Activated T-helper 17 cell treated with anti-CD3 and anti-CD28 coated beads, Interleukin-2, amount 50 U/mL, for 72 hours (primary cell): Measurements from ENCODE around the gene MYO7A. TPM values are rescaled to one million over a fixed set of nuclear protein-coding genes. Genes with fewer than 3 reads are reported as not detected.

Source experiments
- ATAC-seq: fragments of 150-1000 bp; cut with Tn5 transposase; replicated peaks from 2 replicates; pipeline ENCODE4 v1.10.0; 2021; ENCODE audit warnings: mild to moderate bottlenecking, moderate library complexity
- H3K27ac Mint-ChIP-seq: one replicate; pipeline ENCODE4 v1.8.0; 2022; ENCODE audit warnings: mixed read lengths
- H3K27me3 Mint-ChIP-seq: one replicate; pipeline ENCODE4 v1.8.0; 2022; ENCODE audit warnings: mixed read lengths
- H3K36me3 Mint-ChIP-seq: one replicate; pipeline ENCODE4 v1.8.0; 2022; ENCODE audit warnings: low read depth, mild to moderate bottlenecking, mixed read lengths
- H3K4me1 Mint-ChIP-seq: one replicate; pipeline ENCODE4 v1.8.0; 2022; ENCODE audit warnings: mixed read lengths
- H3K4me3 Mint-ChIP-seq: one replicate; pipeline ENCODE4 v1.8.0; 2022; ENCODE audit warnings: mild to moderate bottlenecking, mixed read lengths
- H3K9me3 Mint-ChIP-seq: one replicate; pipeline ENCODE4 v1.8.0; 2022; ENCODE audit warnings: mixed read lengths
- total RNA-seq, 2 donors: library from RNA; stranded (reverse); gene quantifications; one replicate each; pipeline ENCODE4 v1.2.3, GENCODE V29; 2022

MYO7A gene
- total RNA-seq, 2 donors from 2014 or later: 0.95 to 4.0 TPM

DNA sequence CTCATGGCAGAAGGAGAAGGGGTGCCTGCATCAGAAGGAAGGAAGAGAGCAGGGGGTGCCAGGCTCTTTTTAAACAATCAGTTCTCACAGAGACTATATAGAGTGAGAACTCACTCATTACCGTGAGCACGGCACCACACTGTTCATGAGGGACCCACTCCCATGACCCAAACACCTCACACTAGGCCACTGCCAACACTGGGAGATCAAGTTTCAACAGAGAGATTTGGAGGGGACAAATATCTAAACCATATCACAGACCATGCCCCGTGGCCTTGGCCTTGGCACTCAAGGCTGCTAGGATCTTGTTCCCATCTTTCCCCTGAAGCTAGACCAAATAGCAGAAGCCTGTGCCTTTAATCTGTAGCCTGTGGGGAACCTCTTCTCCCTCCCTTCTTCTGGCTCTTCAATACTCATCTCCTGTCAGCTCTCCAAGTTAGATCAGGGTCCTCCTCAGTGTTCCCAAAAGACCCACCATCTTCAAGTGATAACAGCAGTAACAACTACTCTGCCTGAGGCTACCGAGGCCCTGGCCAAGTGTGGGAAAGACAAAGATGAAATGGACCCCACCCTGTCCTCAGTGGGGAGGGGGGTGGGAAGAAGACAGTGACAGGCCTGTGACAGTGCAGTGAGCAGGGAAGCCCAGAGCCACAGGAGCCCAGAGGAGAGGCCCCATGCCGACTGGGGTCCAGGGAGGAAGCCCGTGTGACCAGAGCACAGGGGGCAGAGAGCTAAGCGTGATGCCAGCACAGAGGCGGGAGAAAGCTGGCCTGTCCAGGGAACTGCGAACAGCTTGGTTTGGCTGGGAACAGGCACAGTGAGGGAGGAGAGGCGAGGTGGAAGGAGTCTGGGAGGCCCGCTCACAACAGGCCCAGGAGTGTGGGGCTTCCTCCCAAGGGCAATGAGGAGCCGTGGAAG lies 72.6 kb downstream of the MYO7A start:
- Mint-ChIP-seq H3K36me3 (no peaks in the 10 kb centered on the region), H3K27me3 (no peaks in the 10 kb centered on the region), H3K27ac (peak overlapping the region; percentile 62), H3K4me1 (no peaks in the 10 kb centered on the region), H3K9me3 (no peaks in the 10 kb centered on the region), H3K4me3 (no peak overlapping the region)
- ATAC-seq: no peak

DNA sequence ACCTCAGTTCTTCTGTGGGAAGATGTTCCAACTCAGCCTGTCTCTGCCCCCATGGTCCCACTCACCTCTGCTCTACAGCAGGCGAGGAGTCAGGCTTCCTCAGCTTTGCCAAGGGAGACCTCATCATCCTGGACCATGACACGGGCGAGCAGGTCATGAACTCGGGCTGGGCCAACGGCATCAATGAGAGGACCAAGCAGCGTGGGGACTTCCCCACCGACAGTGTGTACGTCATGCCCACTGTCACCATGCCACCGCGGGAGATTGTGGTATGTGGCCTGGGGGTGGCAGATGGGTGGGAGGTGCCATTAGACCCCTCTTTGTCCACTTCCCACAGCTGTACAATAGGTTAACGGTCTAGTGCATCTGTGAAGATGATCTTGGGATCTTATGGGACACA lies 73.3 kb downstream of the MYO7A start:
- Mint-ChIP-seq H3K4me3 (no peak overlapping the region), H3K27me3 (no peaks in the 10 kb centered on the region), H3K36me3 (no peaks in the 10 kb centered on the region), H3K4me1 (no peaks in the 10 kb centered on the region), H3K9me3 (no peaks in the 10 kb centered on the region), H3K27ac (peak overlapping the region; percentile 62)
- ATAC-seq: no peak

DNA sequence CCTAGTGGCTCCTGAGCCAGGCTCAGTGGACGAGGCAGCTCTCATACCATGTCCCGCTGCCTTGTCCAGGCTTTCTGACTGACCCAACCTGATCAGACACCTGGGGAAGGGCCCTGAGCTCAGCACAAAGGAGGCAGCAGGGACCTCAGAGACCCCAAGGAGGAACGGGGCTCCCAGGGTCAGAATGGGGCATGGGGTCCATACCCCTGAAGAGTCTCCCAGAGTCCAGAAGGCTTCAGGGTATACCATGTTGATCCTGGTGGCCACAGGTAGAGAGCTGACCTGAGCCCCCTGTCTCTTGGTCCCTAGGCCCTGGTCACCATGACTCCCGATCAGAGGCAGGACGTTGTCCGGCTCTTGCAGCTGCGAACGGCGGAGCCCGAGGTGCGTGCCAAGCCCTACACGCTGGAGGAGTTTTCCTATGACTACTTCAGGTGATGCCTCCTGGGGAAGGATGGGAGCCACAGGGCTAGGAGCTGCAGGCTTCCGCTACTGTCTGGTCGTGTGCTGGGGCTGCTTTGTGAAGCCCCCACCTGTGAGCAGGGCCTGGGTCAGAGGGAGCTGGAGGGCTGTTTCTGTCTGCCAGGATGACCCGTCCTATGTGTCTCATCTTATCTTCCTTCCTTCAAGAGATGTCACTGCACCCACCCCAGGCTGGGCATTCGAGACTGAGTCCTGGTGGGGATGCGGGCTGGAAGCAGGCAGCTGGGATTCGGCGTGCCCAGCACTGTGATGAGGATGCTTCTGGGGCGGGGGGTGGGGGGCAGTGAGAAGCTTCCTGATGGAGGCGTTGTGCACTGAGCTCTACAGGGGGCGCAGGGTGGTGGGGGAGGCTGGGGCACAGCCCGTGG lies 74.2 kb downstream of the MYO7A start:
- H3K9me3 Mint-ChIP-seq: no peaks in the 10 kb centered on the region

DNA sequence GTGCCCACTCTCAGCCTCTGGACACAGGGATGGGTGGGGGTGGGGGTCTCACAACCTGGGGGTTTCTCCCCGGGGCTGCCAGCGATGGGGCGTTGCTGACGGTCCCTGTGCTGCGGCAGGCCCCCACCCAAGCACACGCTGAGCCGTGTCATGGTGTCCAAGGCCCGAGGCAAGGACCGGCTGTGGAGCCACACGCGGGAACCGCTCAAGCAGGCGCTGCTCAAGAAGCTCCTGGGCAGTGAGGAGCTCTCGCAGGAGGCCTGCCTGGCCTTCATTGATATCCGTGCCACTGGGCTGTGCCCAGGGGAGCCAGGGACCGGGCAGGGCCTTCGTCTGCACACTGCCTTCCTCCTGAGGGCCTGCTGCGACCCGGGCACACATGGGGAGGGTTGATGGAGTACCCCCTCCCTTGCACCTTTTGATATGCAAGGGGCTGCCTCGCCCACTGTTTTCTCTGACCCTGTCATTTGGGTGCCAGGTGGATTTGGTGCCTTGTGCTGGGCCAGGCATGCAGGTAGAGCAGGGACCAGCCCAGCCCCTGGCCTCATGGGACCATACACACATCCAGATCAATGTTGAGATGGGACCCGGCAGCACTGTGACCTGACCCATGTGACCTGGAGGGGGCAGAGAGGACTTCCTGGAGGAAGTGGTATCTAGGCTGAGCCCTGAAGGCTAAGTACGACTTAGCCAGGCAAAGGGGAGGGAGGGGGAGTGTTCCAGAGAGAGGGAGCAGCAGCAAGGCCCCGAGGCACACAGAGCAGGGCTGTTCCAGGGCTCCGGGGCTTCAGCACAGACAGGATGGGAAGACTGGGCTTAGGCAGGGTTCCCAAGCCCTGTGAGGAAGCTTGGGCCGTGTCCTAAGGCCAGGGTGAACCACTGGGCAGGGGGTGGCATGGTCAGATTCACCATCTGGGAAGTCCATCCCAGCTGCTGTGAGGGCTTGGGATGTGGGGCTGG lies 75.2 kb downstream of the MYO7A start:
- no peaks in the 10 kb centered on the region for H3K9me3 Mint-ChIP-seq
- no peaks in the 10 kb centered on the region for H3K36me3 Mint-ChIP-seq
- no peak for ATAC-seq
- H3K27ac Mint-ChIP-seq: no peak overlapping the region
- no peaks in the 10 kb centered on the region for H3K4me1 Mint-ChIP-seq
- H3K27me3 Mint-ChIP-seq: no peaks in the 10 kb centered on the region
- H3K4me3 Mint-ChIP-seq: no peak overlapping the region

More for the DNA sequence above, 74.2 kb downstream of the MYO7A start:
- Mint-ChIP-seq H3K27me3 (no peaks in the 10 kb centered on the region), H3K36me3 (no peaks in the 10 kb centered on the region), H3K4me3 (no peak overlapping the region), H3K27ac (no peak overlapping the region), H3K4me1 (no peaks in the 10 kb centered on the region)
- ATAC-seq: no peak

DNA sequence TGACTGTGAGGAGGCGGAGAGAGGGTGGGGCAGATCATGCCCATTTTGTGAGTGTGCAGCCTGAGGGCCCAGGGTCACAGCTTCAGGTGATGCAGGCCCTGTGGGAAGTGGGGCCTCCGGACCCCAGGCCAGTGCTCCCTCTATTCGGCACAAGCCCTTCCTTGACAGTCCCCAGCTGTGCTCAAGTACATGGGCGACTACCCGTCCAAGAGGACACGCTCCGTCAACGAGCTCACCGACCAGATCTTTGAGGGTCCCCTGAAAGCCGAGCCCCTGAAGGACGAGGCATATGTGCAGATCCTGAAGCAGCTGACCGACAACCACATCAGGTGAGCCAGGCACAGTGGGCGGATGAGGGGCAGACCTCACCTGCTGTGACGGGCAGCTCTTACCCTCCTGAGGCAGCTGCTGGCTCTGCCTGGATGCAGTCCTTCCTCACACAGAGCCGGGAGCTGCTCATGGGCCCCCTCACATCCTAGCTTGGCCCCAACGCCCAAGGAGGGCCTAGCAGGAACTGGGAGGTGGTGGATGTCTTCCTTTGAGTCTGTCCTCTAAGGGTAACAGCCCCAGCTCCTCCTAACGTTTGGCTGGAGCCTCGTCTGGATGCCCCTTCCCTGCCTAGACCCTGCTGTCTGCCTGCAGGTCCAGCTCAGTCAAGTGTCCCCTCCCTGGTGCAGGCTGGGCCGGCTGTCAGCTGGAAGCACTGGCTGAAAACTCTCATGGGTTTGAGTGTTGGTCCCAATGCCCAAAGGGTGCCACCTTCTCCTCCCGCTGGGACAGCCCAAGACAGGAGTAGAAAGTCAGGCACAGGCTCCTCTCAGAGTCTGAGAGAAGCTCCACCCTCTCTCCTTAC lies 76.1 kb downstream of the MYO7A start:
- Mint-ChIP-seq H3K27ac (no peak overlapping the region), H3K36me3 (no peaks in the 10 kb centered on the region), H3K4me3 (no peak overlapping the region), H3K27me3 (no peaks in the 10 kb centered on the region), H3K4me1 (no peaks in the 10 kb centered on the region), H3K9me3 (no peaks in the 10 kb centered on the region)
- ATAC-seq: no peak

DNA sequence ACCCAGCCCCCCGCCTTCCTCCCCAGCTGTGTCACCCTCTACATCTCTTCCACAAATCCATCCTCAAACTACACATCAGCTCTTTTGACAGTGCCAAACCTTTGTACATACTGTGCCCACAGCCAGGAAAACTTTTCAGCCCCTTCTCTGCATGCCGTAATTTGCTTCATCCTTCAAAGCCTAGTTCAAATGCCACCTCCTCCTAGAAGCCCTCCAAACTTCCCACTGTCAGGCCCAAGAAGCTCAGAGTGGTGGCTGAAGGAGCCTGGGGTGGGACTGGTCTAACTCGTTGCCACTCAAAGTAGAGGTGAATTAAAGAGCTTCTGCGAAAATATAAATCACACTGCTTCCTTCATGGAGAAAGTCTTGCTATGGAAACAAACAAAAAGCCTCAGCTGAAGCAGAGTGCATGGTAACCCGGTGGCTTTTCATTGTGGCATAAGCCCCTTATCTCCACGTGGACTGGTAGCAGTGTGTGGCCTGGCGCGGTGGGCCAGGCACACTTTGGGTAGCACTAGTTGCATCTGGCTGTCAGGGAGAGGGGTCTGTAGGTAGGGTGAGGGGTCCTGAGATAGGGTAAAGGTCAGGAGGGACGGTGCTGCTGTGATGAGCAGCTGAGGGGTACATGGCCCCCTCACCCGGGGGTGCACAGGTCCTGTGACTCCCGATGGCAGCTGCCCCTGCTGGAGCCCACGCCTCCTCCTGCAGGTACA lies 76.9 kb downstream of the MYO7A start:
- Mint-ChIP-seq H3K36me3 (no peaks in the 10 kb centered on the region), H3K4me1 (no peaks in the 10 kb centered on the region), H3K4me3 (no peak overlapping the region), H3K9me3 (no peaks in the 10 kb centered on the region), H3K27me3 (no peaks in the 10 kb centered on the region), H3K27ac (no peak overlapping the region)
- ATAC-seq: no peak

DNA sequence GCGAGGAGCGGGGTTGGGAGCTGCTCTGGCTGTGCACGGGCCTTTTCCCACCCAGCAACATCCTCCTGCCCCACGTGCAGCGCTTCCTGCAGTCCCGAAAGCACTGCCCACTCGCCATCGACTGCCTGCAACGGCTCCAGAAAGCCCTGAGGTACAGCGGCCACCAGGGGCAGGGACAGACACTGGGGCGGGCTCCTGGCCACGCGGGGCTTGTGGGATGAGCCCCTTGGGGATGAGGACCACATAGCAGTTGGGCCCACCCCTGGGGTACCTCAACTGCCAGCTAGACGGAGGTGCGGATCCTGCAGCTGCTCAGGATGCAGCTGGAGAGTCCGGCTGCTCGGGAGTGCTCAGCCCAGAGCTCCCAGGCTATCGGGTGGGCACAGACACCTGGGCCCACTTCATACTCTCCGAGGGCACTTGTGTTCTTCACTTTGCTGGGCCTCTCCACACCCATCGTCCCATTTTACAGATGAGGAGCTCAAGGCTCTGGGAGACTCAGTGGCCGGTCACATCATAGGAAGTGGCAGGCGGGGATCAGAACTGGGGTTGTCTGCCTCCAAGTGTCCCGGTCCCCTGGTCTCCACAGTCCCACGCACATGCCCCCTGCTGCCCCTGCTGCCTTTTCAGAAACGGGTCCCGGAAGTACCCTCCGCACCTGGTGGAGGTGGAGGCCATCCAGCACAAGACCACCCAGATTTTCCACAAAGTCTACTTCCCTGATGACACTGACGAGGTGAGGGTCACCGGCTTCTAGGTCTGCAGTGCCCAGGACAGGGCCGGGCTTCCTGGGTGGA lies 77.6 kb downstream of the MYO7A start:
- H3K36me3 Mint-ChIP-seq: no peaks in the 10 kb centered on the region
- H3K9me3 Mint-ChIP-seq: no peaks in the 10 kb centered on the region
- H3K27me3 Mint-ChIP-seq: no peaks in the 10 kb centered on the region
- no peaks in the 10 kb centered on the region for H3K4me1 Mint-ChIP-seq
- H3K4me3 Mint-ChIP-seq: no peak overlapping the region
- no peak for ATAC-seq
- H3K27ac Mint-ChIP-seq: no peak overlapping the region

DNA sequence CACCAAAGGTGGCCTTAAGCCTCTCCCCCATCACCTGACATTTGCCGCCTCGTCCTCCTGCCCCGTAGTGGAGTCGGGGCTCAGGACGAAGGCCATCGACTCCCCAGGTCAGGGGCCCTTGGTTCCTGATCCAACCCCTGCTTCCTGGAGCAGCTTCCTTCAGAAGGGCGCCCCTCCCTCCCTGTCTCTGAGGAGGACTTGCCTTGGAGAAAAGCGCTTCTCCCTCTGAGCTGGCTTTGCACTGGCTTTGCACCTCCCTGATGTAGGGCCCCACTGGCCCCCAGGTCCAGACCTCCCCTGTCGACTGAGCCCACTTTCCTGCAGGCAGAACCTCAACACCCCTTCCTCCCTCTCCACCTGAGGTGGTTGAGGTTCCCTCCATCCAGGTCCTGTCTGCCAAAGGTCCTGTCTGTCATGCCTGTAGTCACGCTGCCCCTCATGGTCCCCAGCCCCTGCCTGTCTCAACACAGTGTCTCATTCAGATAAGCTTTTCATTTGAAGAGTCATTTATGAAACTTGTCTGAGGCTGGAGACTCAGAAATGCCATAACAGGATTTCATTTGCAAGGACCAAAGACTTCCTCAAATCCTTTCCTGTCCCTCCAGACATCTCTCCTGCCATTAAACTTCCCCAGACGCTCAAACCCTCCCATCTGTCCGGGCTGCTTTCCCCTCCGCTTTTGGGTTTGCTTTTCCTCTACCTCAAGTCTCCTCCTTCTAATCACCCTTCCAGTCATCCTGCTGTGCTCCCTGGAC lies 78.4 kb downstream of the MYO7A start:
- no peaks in the 10 kb centered on the region for H3K9me3 Mint-ChIP-seq

DNA sequence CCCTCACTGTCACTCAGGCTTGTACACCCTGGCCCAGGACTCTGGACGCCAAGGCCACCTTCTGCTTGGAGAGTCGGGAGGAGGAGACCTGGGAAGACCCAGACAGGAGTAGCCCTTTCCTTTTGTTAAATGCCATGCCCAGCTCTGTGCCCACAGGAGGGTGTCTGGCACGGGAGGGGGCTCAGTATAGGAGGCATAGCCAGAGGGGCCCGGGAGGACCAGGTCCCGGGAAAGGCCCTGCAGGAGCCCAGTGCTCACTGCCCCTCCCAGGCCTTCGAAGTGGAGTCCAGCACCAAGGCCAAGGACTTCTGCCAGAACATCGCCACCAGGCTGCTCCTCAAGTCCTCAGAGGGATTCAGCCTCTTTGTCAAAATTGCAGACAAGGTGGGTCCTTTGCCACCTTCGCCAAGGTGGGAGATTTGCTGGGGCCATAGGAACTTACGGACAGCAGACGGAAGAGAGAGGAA lies 79.0 kb downstream of the MYO7A start:
- H3K9me3 Mint-ChIP-seq: no peaks in the 10 kb centered on the region
- H3K27ac Mint-ChIP-seq: no peak overlapping the region
- H3K36me3 Mint-ChIP-seq: no peaks in the 10 kb centered on the region
- ATAC-seq: no peak
- no peaks in the 10 kb centered on the region for H3K4me1 Mint-ChIP-seq
- no peak overlapping the region for H3K4me3 Mint-ChIP-seq
- H3K27me3 Mint-ChIP-seq: no peaks in the 10 kb centered on the region

More for the DNA sequence above, 78.4 kb downstream of the MYO7A start:
- Mint-ChIP-seq H3K27ac (no peak overlapping the region), H3K27me3 (no peaks in the 10 kb centered on the region), H3K4me1 (no peaks in the 10 kb centered on the region), H3K4me3 (no peak overlapping the region), H3K36me3 (no peaks in the 10 kb centered on the region)
- no peak for ATAC-seq

DNA sequence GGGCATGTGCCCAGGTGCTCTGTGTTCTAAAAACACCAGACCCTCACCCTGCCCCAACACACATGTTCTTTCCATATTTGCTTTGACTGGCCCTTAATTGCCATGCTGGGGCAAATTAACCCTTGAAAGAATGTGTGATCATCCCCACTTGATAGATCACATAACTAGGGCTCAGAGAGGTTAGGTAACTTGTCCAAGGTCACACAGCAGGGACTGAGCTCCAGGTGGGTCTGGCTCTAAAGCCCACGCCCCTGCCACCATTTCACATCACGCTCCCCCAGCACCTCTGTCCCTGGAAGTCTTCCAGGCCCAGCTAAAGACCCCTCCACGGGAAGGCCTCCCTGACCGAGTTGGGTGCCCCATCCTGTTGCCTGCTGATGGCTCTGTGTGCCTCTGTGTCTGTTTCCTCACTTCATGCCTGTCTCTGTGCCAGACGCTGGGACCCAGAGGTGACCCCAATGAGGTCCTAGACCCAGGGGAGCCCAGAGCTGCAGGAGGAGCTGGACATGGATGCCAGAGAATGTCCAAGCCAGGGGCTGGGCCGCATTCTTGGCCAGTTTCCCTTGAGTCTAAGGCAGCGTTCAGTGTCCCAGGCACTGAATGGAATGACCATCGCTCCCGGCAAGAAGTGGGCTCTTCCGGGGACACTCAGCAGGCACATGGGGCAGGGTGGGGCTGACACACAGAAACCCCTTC lies 79.7 kb downstream of the MYO7A start:
- no peak overlapping the region for H3K27ac Mint-ChIP-seq
- no peak overlapping the region for H3K4me3 Mint-ChIP-seq
- no peaks in the 10 kb centered on the region for H3K27me3 Mint-ChIP-seq
- H3K9me3 Mint-ChIP-seq: no peaks in the 10 kb centered on the region
- H3K4me1 Mint-ChIP-seq: no peaks in the 10 kb centered on the region
- ATAC-seq: no peak
- H3K36me3 Mint-ChIP-seq: no peaks in the 10 kb centered on the region

DNA sequence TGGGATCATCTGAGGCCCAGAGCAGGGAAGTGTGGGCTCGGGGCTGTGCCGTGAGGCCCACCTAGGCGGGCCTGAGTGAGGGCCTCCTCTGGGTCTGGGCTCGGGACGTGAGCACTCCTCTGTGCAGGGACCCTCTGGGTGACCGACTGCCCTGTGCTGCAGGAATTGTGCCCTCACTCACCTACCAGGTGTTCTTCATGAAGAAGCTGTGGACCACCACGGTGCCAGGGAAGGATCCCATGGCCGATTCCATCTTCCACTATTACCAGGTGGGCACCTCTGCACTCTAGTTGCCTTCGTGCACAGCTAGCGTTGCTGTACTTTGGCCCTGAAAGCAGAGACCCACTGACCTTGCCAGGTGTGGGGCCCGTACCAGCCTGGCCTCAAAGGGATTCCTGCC lies 80.5 kb downstream of the MYO7A start:
- no peak for ATAC-seq
- no peaks in the 10 kb centered on the region for H3K4me1 Mint-ChIP-seq
- H3K27me3 Mint-ChIP-seq: no peaks in the 10 kb centered on the region
- no peaks in the 10 kb centered on the region for H3K36me3 Mint-ChIP-seq
- no peak overlapping the region for H3K27ac Mint-ChIP-seq
- H3K9me3 Mint-ChIP-seq: no peaks in the 10 kb centered on the region
- no peak overlapping the region for H3K4me3 Mint-ChIP-seq
